WTC11 (cell line): ENCODE measurements around the gene UQCC2. TPM values are rescaled to one million over a fixed set of nuclear protein-coding genes. Genes with fewer than 3 reads are reported as not detected.

Experiments
- ATAC-seq: fragments of 200-7000 bp; cut with Tn5 transposase; 2 replicates; pipeline ENCODE4 v1.10.0; 2021; ENCODE audit warnings: mild to moderate bottlenecking, moderate library complexity
- CTCF ChIA-PET: fragments of 300-600 bp; sonication (Branson Sonifier 250); formaldehyde crosslinking; loops from one replicate; lab custom pipeline; 2021; ENCODE audit warnings: antibody characterized with exemption; lab: Charles Lee
- POLR2A ChIA-PET: fragments of 350-600 bp; sonication (Branson Sonifier 250); formaldehyde crosslinking; loops from one replicate; lab custom pipeline; 2021; ENCODE audit warnings: antibody characterized with exemption; lab: Charles Lee
- DNase-seq: peaks from one replicate; pipeline ENCODE4 v3.0.0; 2021; ENCODE audit warnings: low spot score
- H3K27ac Mint-ChIP-seq: 2 replicates; pipeline ENCODE4 v1.8.0; 2021; ENCODE audit warnings: mixed read lengths
- H3K27me3 Mint-ChIP-seq: 2 replicates; pipeline ENCODE4 v1.8.0; 2021; ENCODE audit warnings: low read depth, mild to moderate bottlenecking, moderate library complexity, mixed read lengths
- H3K36me3 Mint-ChIP-seq: 2 replicates; pipeline ENCODE4 v1.8.0; 2021; ENCODE audit warnings: mixed read lengths
- H3K4me1 Mint-ChIP-seq: 2 replicates; pipeline ENCODE4 v1.8.0; 2022; ENCODE audit warnings: mixed read lengths
- H3K4me3 Mint-ChIP-seq: 2 replicates; pipeline ENCODE4 v1.8.0; 2021; ENCODE audit warnings: mild to moderate bottlenecking, moderate library complexity, mixed read lengths
- H3K9me3 Mint-ChIP-seq: 2 replicates; pipeline ENCODE4 v1.8.0; 2021; ENCODE audit warnings: mixed read lengths
- AFF4 ChIP-seq: sonication (generic); formaldehyde crosslinking; IDR thresholded peaks from 2 replicates; pipeline ENCODE4 v1.8.1; 2023; ENCODE audit warnings: mild to moderate bottlenecking, missing genetic modification reagents, borderline replicate concordance
- AR ChIP-seq: fragments of 250-450 bp; sonication (Bioruptor Pico); IDR thresholded peaks from 2 replicates; pipeline ENCODE4 v1.9.0; 2021; ENCODE audit warnings: mild to moderate bottlenecking
- FOXK1 ChIP-seq: sonication (generic); formaldehyde crosslinking; IDR thresholded peaks from 2 replicates; pipeline ENCODE4 v1.8.0; 2022; ENCODE audit warnings: mild to moderate bottlenecking, moderate library complexity, missing genetic modification reagents
- GABPB1 ChIP-seq: sonication (generic); formaldehyde crosslinking; IDR thresholded peaks from 2 replicates; pipeline ENCODE4 v1.8.1; 2023; ENCODE audit warnings: mild to moderate bottlenecking, missing genetic modification reagents
- GRHL2 ChIP-seq: fragments of 250-450 bp; sonication (Bioruptor Pico); IDR thresholded peaks from 2 replicates; pipeline ENCODE4 v1.8.0; 2022; ENCODE audit warnings: mild to moderate bottlenecking, moderate library complexity; ENCODE audit not compliant: insufficient replicate concordance, severe bottlenecking
- GTF2I ChIP-seq: fragments of 250-450 bp; sonication (Bioruptor Pico); conservative IDR thresholded peaks from 2 replicates; pipeline ENCODE4 v1.4.0; 2021; ENCODE audit warnings: mild to moderate bottlenecking
- KAT7 ChIP-seq: sonication (generic); formaldehyde crosslinking; IDR thresholded peaks from 2 replicates; pipeline ENCODE4 v1.8.1; 2023; ENCODE audit warnings: missing genetic modification reagents, mild to moderate bottlenecking, borderline replicate concordance
- TEAD1 ChIP-seq: sonication (generic); formaldehyde crosslinking; IDR thresholded peaks from 2 replicates; pipeline ENCODE4 v1.8.0; 2022; ENCODE audit warnings: mild to moderate bottlenecking, missing genetic modification reagents
- ZBTB21 ChIP-seq: sonication (generic); formaldehyde crosslinking; IDR thresholded peaks from 2 replicates; pipeline ENCODE4 v1.8.1; 2023; ENCODE audit warnings: mild to moderate bottlenecking, missing genetic modification reagents, borderline replicate concordance
- ZNF416 ChIP-seq: fragments of 250-450 bp; sonication (Bioruptor Pico); IDR thresholded peaks from 2 replicates; pipeline ENCODE4 v1.9.0; 2021; ENCODE audit warnings: mild to moderate bottlenecking, inconsistent platforms
- ZNF423 ChIP-seq: fragments of 250-450 bp; sonication (Bioruptor Pico); IDR thresholded peaks from 2 replicates; pipeline ENCODE4 v2.1.2; 2022; ENCODE audit warnings: mild to moderate bottlenecking, moderate library complexity
- ZNF671 ChIP-seq: fragments of 250-450 bp; sonication (Bioruptor Pico); IDR thresholded peaks from 2 replicates; pipeline ENCODE4 v1.8.0; 2021; ENCODE audit warnings: mild to moderate bottlenecking
- total RNA-seq: library from RNA; stranded (reverse); gene quantifications from 3 replicates; pipeline ENCODE4 v1.2.3, GENCODE V29; 2021
- TF ChIP-seq, protein P1 (sequence below): sonication (generic); formaldehyde crosslinking; IDR thresholded peaks from 2 replicates; pipeline ENCODE4 v1.8.1; 2022; ENCODE audit warnings: missing genetic modification reagents, borderline replicate concordance
- TF ChIP-seq, protein P2 (sequence below): sonication (generic); formaldehyde crosslinking; IDR thresholded peaks from 2 replicates; pipeline ENCODE4 v1.8.1; 2022; ENCODE audit warnings: mild to moderate bottlenecking, moderate library complexity, missing genetic modification reagents

UQCC2 gene
- total RNA-seq, 1 experiment from 2014 or later = 65.8 TPM

- TF ChIP-seq AFF4 = no peak
- TF ChIP-seq GRHL2 (CRISPR knock-in tag) = no peak
- no peak for TF ChIP-seq AR
Measured at GRCh38 chr6:33711140-33712129, at the start of gene UQCC2 (continued).

DNA sequence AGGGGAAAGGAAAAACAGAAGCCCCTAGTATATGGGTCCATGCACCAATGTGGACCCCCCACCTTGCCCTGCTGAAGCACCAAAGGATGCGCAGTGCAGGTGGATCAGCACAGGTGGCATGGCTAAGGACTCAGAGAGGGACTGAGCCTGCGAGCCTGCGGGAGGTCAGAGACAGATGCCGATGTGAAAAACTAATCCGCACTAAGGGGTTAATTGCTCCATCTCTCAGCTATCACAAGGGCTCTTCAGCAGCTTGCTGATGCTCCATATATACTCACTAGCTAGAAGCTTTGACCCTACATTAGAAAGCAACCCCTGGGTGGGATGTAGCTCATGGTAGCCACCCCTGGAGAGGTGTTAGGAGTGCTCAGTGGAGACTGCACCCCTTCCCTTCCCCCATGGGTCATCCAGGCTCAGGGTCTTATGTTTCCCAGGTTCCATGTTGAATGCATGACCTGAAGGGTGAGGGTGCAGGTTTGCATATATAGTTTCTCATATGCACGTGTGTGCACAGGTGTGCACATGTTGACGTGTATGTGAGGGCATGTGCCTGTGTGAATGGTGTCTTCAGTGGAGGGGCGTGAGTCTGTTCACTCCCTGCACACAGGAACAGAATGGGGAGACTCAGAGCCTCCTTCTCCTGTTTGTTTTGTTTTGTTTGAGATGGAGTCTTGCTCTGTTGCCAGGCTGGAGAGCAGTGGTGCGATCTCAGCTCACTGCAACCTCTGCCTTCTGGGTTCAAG, 48.6 kb upstream of the UQCC2 start:
- no peak overlapping the region for H3K27ac Mint-ChIP-seq
- TF ChIP-seq GABPB1 (CRISPR knock-in tag) (no peak), ZNF423 (CRISPR knock-in tag) (no peak), FOXK1 (CRISPR knock-in tag) (no peak), GTF2I (CRISPR knock-in tag) (no peak), TEAD1 (CRISPR knock-in tag) (no peak), ZBTB21 (CRISPR knock-in tag) (no peak)
- TF ChIP-seq, protein P1, sequence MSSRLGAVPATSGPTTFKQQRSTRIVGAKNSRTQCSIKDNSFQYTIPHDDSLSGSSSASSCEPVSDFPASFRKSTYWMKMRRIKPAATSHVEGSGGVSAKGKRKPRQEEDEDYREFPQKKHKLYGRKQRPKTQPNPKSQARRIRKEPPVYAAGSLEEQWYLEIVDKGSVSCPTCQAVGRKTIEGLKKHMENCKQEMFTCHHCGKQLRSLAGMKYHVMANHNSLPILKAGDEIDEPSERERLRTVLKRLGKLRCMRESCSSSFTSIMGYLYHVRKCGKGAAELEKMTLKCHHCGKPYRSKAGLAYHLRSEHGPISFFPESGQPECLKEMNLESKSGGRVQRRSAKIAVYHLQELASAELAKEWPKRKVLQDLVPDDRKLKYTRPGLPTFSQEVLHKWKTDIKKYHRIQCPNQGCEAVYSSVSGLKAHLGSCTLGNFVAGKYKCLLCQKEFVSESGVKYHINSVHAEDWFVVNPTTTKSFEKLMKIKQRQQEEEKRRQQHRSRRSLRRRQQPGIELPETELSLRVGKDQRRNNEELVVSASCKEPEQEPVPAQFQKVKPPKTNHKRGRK (CRISPR knock-in tag) = no peak
- H3K36me3 Mint-ChIP-seq = no peaks in the 10 kb centered on the region
- CTCF ChIA-PET = interaction anchor here (0.6 to 7.1 kb wide), 9 partner anchors 9 to 294 kb away, joined by 3 to 41 read pairs (median 5); partner anchors contain the start of gene UQCC2
- POLR2A ChIA-PET = no interaction called here
- no peaks in the 10 kb centered on the region; the same call in 1 of the 2 replicates for H3K27me3 Mint-ChIP-seq
- H3K9me3 Mint-ChIP-seq = no peaks in the 10 kb centered on the region
- peaks cover 7% of the 10 kb centered on the region; the same call in 1 of the 2 replicates for H3K4me1 Mint-ChIP-seq
- no peak overlapping the region for H3K4me3 Mint-ChIP-seq
- DNase-seq (no peak), ATAC-seq (no peak)

DNA sequence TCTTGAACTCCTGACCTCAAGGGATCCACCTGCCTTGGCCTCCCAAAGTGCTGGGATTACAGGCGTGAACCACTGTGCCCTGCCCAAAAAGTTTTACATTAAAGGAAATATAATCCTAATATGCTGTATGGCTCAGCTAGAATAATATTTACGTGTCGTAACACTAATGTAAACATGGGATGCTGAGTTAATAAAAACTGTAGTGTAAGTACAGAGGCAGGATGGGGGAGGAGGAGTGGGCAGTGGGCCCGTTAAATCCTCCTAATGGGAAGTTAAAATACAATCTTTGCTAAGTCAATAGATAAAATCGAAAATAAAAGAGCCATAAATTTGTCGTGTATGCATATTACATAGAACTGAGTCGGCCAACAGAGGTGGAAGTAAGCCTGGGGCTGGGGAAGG, 47.3 kb upstream of the UQCC2 start:
- Mint-ChIP-seq H3K4me3 (no peak overlapping the region), H3K4me1 (peaks cover 7% of the 10 kb centered on the region; the same call in 1 of the 2 replicates), H3K36me3 (no peaks in the 10 kb centered on the region), H3K27ac (no peak overlapping the region), H3K9me3 (no peaks in the 10 kb centered on the region), H3K27me3 (no peaks in the 10 kb centered on the region; the same call in 1 of the 2 replicates)
- ChIA-PET POLR2A (interaction anchor here (1.4 kb wide), 1 partner anchor 12 kb away, joined by 4 read pairs; no protein-coding TSS in a partner anchor), CTCF (interaction anchor here (1.0 to 7.1 kb wide), 3 partner anchors 12 to 48 kb away, joined by 4 to 41 read pairs (median 5); partner anchors contain the start of gene UQCC2)
- TF ChIP-seq KAT7 (CRISPR knock-in tag) = no peak
- TF ChIP-seq ZNF416 = no peak
- TF ChIP-seq, protein P2, sequence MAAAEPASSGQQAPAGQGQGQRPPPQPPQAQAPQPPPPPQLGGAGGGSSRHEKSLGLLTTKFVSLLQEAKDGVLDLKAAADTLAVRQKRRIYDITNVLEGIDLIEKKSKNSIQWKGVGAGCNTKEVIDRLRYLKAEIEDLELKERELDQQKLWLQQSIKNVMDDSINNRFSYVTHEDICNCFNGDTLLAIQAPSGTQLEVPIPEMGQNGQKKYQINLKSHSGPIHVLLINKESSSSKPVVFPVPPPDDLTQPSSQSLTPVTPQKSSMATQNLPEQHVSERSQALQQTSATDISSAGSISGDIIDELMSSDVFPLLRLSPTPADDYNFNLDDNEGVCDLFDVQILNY (CRISPR knock-in tag) = no peak
- no peak for TF ChIP-seq ZNF671 (CRISPR knock-in tag)
- no peak for DNase-seq
- ATAC-seq = no peak
